Measurements from ENCODE around the gene TRAF2. TPM values are rescaled to one million over a fixed set of nuclear protein-coding genes. Genes with fewer than 3 reads are reported as not detected.

Gene TRAF2
- polyA plus RNA-seq, 6 donors from 2014 or later: 13.2 to 29.9 (median 18.4) TPM

DNA sequence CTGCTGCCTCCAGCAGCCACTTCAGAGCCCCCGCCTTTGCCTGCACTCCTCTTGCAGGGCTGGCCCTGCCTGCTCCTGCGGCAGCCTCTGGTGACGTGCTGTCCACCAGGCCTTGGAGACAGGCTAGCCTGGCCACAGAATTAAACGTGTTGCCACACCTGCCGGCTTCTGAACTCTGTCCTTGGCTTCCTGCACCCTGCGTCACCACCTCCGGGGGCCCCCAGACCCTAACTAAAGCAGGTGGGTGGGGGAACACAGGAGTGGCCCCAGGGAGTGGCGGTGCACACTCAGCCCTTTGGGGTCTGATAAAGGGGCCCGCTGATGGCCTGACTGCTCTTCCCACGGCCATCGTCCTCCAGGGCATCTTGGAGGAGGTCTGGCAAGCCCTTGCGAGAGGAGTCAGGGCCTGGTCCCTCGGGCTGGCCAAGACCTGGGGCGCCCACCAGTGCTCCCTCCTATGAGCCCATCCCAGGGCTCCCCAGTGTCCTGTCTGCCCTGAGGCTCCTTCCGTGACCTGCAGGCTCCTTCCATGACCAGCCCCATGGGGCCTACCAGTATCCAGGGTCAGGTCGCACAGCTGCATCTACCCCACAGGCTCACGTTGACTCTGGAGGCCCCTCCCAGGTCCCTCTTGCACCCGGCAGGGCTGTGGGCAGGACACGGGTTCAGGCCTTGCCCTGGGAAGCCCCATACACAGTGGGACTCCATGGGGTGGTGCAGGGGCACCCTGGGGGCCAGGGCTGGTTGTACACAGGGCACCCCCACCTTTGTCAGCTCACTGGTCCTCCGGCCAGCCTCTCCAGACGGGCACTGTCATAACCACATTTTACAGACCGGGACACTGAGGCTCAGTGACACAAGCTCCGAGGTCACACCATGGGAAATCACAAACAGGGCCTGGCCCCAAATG lies 35.2 kb upstream of the TRAF2 start:
- ATAC-seq (ENCODE audit: low read depth in 2 of 2) (no peak), DNase-seq (no peak)
- peaks cover 12 to 25% (median 13%) of the 10 kb centered on the region in 3 donors for H3K4me1 Mint-ChIP-seq
- H3K36me3 Mint-ChIP-seq: no peaks in the 10 kb centered on the region
- peaks cover 0 to 2% (median 0%) of the 10 kb centered on the region in 7 donors for H3K9me3 Mint-ChIP-seq
- no peak overlapping the region for H3K27ac Mint-ChIP-seq
- peaks cover 4 to 13% (median 10%) of the 10 kb centered on the region in 3 donors for H3K27me3 Mint-ChIP-seq
- H3K4me3 Mint-ChIP-seq: peak overlapping the region in 6 of 8 donors; percentile 22 to 63 (median 47)

DNA sequence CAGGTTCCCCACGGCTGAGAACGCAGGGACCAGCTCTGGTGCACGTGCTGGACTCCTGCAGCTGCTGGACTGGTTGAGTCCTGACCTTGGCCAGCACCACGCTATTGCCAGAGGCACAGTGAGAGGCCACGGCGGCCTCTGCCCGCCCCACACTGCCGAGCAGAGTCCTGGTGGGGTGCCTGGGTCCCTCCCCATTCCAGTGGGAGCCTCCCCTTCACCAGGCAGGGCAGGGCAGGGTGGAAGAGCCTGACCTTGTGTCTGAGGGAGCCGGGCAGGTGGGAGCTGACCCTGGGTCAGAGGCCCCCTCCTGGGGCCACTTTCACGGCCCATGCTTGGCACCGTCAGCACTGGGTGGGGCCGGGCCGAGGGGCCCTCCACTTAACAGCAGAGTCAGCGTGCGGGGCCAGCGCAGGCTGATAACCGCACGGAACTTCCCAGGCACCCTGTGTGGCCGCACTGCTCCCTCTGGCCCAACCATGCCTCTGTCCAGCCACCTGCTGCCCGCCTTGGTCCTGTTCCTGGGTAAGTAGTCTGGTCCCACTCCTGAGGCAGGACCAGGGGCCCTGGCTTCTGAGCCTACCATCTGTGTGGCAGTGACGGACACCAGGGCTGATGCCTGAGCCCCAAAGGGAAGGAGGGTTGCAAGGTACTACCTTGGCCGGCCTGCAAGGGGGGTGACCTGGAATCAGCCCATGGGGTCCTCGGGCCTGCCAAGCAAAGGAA lies 34.2 kb upstream of the TRAF2 start, which contains the start of gene MAMDC4:
TSS of gene MAMDC4 (plus strand) at position 406 of the 723 bp plus-strand sequence. CDS start at position 477, 71 bp downstream.
- ATAC-seq (ENCODE audit: low read depth in 2 of 2): no peak
- Mint-ChIP-seq H3K27ac (peak within 1 kb of the TSS in 1 of 6 donors; percentile 29), H3K36me3 (no peaks in the 10 kb centered on the region), H3K27me3 (peaks cover 4 to 10% (median 8%) of the 10 kb centered on the region in 3 donors), H3K9me3 (peaks cover 0 to 2% (median 0%) of the 10 kb centered on the region in 7 donors), H3K4me1 (peaks cover 12 to 21% (median 13%) of the 10 kb centered on the region in 3 donors), H3K4me3 (peak within 1 kb of the TSS in 5 of 8 donors; percentile 22 to 63 (median 45))
- no peak for DNase-seq

DNA sequence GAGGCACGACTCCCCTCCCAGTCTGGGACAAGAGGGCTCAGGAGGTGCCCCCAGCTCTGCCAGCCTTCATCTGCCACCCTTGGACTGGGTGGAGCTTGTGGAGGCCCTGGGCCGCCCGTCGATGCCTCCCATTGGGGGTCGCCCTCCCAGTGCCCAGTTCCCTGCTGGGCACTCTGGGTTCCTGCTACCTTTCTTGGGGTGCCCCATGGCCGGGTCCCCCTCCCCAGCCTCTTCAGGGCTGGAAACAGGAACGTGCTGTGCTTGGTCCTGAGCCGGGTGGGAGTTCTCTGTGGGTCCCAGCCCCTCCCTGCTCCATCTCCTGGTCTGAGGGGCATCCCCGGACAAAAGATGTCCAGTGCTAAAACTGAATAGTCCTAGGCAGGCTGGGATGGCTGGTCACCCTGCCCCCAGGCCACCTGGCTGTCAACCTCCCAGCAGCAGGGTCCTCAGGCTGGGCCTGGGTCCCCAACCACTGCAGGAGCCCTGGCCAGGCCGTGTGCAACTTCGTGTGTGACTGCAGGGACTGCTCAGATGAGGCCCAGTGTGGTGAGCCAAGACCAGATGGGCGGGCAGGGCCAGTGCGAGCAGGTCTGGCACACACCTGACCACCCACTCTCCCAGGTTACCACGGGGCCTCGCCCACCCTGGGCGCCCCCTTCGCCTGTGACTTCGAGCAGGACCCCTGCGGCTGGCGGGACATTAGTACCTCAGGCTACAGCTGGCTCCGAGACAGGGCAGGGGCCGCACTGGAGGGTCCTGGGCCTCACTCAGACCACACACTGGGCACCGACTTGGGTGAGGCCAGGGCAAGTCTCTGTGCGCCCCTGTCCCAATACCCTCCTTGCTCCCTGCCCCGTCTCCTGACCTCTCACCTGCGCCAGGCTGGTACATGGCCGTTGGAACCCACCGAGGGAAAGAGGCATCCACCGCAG lies 33.4 kb upstream of the TRAF2 start:
- peaks cover 2 to 4% (median 3%) of the 10 kb centered on the region in 3 donors for H3K27me3 Mint-ChIP-seq
- ATAC-seq (ENCODE audit: low read depth in 2 of 2) (no peak), DNase-seq (no peak)
- no peak overlapping the region for H3K27ac Mint-ChIP-seq
- H3K4me1 Mint-ChIP-seq: peaks cover 6 to 14% (median 8%) of the 10 kb centered on the region in 3 donors
- no peaks in the 10 kb centered on the region for H3K36me3 Mint-ChIP-seq
- H3K9me3 Mint-ChIP-seq: peaks cover 0 to 2% (median 0%) of the 10 kb centered on the region in 7 donors
- H3K4me3 Mint-ChIP-seq: no peak overlapping the region

DNA sequence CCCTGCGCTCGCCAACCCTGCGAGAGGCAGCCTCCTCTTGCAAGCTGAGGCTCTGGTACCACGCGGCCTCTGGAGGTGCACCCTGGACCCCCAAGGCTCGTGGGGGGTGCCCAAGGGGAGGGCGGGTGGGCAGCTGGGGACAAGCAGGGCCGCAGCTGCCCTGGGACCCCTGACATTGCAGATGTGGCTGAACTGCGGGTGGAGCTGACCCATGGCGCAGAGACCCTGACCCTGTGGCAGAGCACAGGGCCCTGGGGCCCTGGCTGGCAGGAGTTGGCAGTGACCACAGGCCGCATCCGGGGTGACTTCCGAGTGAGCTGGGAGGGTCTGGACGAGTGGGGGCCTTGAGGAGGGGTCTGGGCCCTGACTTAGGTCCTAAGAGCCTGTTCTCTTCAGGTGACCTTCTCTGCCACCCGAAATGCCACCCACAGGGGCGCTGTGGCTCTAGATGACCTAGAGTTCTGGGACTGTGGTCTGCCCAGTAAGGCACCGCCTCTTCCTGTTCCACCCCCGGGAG lies 32.7 kb upstream of the TRAF2 start:
- ATAC-seq (ENCODE audit: low read depth in 2 of 2): no peak
- peaks cover 2 to 11% (median 7%) of the 10 kb centered on the region in 3 donors for H3K4me1 Mint-ChIP-seq
- peaks cover 0 to 2% (median 0%) of the 10 kb centered on the region in 7 donors for H3K9me3 Mint-ChIP-seq

DNA sequence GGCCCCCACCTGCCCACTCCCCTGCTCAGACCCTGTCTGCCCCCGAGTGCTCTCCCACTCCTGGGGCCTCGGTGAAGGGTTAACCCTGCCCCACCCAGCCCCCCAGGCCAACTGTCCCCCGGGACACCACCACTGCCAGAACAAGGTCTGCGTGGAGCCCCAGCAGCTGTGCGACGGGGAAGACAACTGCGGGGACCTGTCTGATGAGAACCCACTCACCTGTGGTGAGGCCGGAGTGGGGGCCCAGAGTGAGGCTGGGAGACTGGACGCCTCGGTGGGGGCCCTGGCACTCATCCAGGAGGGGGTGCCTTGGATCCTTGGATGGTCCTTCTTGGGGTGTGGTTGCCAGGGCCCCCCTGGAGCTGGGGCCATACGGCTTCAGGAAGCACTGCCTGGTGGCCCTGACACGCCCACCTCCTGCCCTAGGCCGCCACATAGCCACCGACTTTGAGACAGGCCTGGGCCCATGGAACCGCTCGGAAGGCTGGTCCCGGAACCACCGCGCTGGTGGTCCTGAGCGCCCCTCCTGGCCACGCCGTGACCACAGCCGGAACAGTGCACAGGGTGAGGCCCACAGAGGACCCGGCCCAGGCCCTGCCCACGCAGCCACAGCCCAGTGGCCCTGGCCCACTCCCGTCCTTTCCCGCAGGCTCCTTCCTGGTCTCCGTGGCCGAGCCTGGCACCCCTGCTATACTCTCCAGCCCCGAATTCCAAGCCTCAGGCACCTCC lies 32.0 kb upstream of the TRAF2 start:
- DNase-seq: no peak
- Mint-ChIP-seq H3K27ac (no peak overlapping the region), H3K4me1 (peaks cover 0 to 7% (median 5%) of the 10 kb centered on the region in 3 donors), H3K36me3 (no peaks in the 10 kb centered on the region), H3K4me3 (no peak overlapping the region), H3K27me3 (peaks cover 0 to under 1% (median 0%) of the 10 kb centered on the region in 3 donors), H3K9me3 (no peaks in the 10 kb centered on the region)
- no peak for ATAC-seq (ENCODE audit: low read depth in 2 of 2)

More for the DNA sequence above, 32.7 kb upstream of the TRAF2 start:
- no peak for DNase-seq
- Mint-ChIP-seq H3K4me3 (no peak overlapping the region), H3K27me3 (peaks cover 0 to 4% (median 0%) of the 10 kb centered on the region in 3 donors), H3K36me3 (no peaks in the 10 kb centered on the region), H3K27ac (no peak overlapping the region)

DNA sequence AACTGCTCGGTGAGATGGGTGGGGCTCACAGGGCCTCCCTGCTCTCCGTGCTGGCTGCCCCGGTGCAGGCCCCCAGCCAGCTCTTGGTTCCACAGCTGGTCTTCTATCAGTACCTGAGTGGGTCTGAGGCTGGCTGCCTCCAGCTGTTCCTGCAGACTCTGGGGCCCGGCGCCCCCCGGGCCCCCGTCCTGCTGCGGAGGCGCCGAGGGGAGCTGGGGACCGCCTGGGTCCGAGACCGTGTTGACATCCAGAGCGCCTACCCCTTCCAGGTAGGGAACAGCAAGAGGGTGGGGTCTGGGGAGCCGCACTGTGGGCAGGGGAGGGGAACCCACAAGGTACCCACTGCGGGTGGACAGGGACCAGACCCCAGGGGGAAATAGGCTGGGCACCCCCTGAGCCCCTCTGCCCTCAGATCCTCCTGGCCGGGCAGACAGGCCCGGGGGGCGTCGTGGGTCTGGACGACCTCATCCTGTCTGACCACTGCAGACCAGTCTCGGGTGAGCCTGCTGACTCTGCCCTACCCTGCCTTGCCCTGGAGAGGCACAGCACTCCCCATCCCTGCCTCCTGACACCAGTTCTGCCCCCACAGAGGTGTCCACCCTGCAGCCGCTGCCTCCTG lies 31.4 kb upstream of the TRAF2 start:
- no peak overlapping the region for H3K27ac Mint-ChIP-seq
- ATAC-seq (ENCODE audit: low read depth in 2 of 2) (no peak), DNase-seq (no peak)
- H3K36me3 Mint-ChIP-seq: no peaks in the 10 kb centered on the region
- no peaks in the 10 kb centered on the region for H3K27me3 Mint-ChIP-seq
- peaks cover 0 to 4% (median under 1%) of the 10 kb centered on the region in 3 donors for H3K4me1 Mint-ChIP-seq
- no peaks in the 10 kb centered on the region for H3K9me3 Mint-ChIP-seq
- no peak overlapping the region for H3K4me3 Mint-ChIP-seq

DNA sequence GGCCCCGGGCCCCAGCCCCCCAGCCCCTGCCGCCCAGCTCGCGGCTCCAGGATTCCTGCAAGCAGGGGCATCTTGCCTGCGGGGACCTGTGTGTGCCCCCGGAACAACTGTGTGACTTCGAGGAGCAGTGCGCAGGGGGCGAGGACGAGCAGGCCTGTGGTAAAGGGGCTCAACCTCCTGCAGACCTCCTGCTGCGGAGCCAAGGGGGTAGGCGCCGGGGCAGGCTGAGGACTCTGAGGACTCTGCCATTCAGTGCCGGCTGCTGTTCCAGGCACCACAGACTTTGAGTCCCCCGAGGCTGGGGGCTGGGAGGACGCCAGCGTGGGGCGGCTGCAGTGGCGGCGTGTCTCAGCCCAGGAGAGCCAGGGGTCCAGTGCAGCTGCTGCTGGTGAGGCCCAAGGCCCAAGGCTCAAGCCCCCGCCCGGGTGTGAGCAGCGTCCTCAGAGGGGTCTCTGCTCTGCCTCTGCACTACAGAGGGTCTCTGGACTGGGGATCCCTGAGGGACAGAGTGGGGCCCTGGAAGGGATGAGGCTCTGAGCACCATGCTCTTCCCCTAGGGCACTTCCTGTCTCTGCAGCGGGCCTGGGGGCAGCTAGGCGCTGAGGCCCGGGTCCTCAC lies 30.7 kb upstream of the TRAF2 start:
- no peak overlapping the region for H3K27ac Mint-ChIP-seq
- DNase-seq (no peak), ATAC-seq (ENCODE audit: low read depth in 2 of 2) (no peak)
- no peaks in the 10 kb centered on the region for H3K9me3 Mint-ChIP-seq
- no peaks in the 10 kb centered on the region for H3K27me3 Mint-ChIP-seq
- no peak overlapping the region for H3K4me3 Mint-ChIP-seq
- no peaks in the 10 kb centered on the region for H3K36me3 Mint-ChIP-seq
- peaks cover 3 to 4% (median 3%) of the 10 kb centered on the region in 3 donors for H3K4me1 Mint-ChIP-seq

DNA sequence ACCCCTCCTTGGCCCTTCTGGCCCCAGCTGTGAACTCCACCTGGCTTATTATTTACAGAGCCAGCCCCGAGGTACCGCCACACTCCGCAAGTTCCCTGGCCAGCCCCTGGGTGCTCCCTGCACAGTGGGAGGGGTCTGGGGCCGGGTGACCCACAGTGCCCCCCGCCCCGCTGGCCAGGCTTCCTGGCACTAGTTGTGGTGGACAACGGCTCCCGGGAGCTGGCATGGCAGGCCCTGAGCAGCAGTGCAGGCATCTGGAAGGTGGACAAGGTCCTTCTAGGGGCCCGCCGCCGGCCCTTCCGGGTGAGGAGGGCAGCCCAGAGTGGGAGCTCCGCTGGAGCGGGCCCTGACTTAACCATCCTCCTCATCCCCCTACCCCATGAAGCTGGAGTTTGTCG lies 30.2 kb upstream of the TRAF2 start:
- DNase-seq: no peak
- peaks cover 3 to 7% (median 5%) of the 10 kb centered on the region in 3 donors for H3K4me1 Mint-ChIP-seq
- H3K27ac Mint-ChIP-seq: no peak overlapping the region
- H3K4me3 Mint-ChIP-seq: no peak overlapping the region
- ATAC-seq (ENCODE audit: low read depth in 2 of 2): no peak
- H3K27me3 Mint-ChIP-seq: no peaks in the 10 kb centered on the region
- no peaks in the 10 kb centered on the region for H3K36me3 Mint-ChIP-seq
- no peaks in the 10 kb centered on the region for H3K9me3 Mint-ChIP-seq

DNA sequence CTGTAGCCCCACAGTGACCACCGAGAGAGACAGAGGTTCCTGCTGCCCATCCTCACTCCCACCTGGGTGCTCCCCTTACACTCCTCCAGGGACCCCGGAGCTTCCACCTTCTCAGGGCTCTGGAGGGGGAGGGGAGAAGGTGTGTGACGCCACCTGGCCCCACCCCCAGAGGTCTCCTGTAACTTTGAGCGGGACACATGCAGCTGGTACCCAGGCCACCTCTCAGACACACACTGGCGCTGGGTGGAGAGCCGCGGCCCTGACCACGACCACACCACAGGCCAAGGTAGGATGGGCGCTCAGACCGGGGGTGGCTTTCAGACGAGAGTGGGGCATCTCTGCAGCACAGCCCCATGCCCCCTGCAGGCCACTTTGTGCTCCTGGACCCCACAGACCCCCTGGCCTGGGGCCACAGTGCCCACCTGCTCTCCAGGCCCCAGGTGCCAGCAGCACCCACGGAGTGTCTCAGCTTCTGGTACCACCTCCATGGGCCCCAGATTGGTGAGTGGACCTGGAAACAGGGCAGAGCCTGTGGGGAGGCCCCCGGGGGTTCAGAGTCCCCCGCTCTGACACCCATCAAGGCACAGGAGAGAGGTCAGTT lies 29.7 kb upstream of the TRAF2 start:
- no peaks in the 10 kb centered on the region for H3K9me3 Mint-ChIP-seq
- DNase-seq: no peak

DNA sequence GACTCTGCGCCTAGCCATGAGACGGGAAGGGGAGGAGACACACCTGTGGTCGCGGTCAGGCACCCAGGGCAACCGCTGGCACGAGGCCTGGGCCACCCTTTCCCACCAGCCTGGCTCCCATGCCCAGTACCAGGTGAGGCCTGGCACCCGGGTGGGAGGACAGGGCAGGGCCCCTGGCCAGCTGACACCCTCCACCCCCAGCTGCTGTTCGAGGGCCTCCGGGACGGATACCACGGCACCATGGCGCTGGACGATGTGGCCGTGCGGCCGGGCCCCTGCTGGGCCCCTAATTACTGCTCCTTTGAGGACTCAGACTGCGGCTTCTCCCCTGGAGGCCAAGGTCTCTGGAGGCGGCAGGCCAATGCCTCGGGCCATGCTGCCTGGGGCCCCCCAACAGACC lies 29.1 kb upstream of the TRAF2 start:
- Mint-ChIP-seq H3K9me3 (no peaks in the 10 kb centered on the region), H3K4me3 (no peak overlapping the region), H3K36me3 (no peaks in the 10 kb centered on the region), H3K4me1 (peaks cover 3 to 7% (median 5%) of the 10 kb centered on the region in 3 donors), H3K27me3 (no peaks in the 10 kb centered on the region), H3K27ac (no peak overlapping the region)
- no peak for DNase-seq
- ATAC-seq (ENCODE audit: low read depth in 2 of 2): no peak

More for the DNA sequence above, 29.7 kb upstream of the TRAF2 start:
- H3K4me3 Mint-ChIP-seq: no peak overlapping the region
- no peaks in the 10 kb centered on the region for H3K27me3 Mint-ChIP-seq
- H3K4me1 Mint-ChIP-seq: peaks cover 3 to 7% (median 5%) of the 10 kb centered on the region in 3 donors
- H3K36me3 Mint-ChIP-seq: no peaks in the 10 kb centered on the region
- no peak for ATAC-seq (ENCODE audit: low read depth in 2 of 2)
- H3K27ac Mint-ChIP-seq: no peak overlapping the region

All from naive B cell (primary cell).